Stimulated activated CD4-positive, alpha-beta T cell treated with anti-CD3 and anti-CD28 coated beads, Interleukin-2, amount 100 ng/mL, for 24 hours (primary cell): ENCODE measurements around the gene ELP5.

Source experiments
- DNase-seq, 2 donors: peaks; one replicate each; pipeline ENCODE4 v3.0.0-alpha.2; 2020

Gene ELP5

GRCh38 chr17:7290166-7290565 lies 38.2 kb downstream of the ELP5 start:
- DNase-seq = no peak

DNA sequence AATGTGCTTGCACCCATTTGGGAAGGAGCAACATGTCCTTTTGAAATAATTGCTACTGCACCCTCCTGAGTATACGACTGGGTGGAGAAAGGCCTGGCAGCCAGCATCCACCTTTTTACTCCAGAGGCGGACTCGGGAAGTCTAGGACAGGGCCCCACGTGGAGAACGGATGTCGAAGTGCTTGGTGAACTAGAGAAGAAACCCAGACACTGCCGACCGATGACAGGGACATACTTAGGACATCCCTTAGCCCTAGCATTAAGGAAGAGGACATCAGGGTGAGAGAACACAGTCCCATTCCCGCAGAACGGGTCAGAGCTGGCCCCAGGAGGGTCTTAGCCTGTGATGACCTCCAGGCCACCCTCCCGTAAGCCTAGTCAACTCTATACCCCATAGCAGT lies 38.7 kb downstream of the ELP5 start:
- DNase-seq = no peak

- DNase-seq = no peak
Measured at GRCh38 chr17:7292194-7292593, 40.2 kb downstream of the ELP5 start.

DNA sequence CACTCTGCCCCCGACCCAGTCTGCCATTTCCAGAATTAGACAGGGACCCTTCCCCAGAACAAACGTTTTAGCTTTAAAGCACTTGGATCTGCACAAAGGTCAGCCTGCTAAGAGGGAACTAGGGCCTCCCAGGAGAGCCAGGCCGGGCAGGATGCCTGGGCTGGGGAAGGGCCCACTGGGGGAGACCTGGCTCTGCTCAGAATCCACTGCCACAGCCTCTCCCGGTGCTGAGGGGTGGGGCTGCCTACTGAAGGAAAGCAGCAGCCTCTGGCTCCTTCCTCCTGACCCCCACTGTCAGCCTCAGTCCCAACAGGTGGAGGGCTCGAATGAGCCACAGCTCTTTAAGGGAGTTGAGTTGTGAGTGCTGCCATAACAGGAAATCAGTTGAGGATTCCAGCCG lies 40.7 kb downstream of the ELP5 start:
- DNase-seq = no peak

- no peak for DNase-seq
Measured at GRCh38 chr17:7293159-7293558, 41.1 kb downstream of the ELP5 start.

DNA sequence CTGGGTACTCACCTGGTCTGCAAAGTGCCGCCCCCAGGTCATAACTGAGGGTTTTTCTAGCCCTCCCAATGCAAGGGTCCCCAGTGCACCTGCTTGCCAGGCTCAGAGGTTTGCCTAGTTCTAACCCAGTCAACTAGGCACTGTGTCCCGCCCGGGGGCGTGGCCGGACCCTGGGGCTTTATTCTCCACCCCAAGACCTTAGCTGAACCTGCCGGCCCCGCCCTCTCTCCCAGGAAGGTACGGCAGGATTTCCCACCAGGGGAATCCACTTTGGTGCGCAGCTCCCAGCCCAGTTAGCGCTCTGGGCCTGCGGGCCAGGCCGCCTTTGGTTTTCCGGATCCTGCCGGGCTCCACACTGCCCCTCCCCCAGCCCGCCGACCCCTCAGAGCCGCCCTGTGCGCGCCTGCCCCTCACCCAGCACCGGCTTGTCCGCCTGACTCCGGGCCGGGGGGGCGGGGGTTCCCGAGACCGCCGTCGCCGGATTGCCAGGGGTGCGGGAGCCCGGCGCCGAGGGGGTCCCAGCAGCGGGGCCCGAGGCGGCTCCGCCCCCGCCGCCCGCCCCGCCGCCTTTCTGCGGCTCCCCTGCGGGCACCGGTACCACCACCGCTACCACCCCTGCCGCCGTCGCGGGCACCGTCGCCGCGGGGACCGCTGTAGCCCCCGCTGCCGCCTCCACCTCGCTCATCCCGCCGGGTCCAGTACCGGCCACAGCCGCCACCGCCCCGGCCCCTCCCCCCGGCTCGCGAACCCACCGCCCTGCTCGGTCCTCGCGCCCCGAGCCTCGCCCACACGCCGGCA lies 42.0 kb downstream of the ELP5 start:
- DNase-seq = peak in 1 of 2 donors; percentile 31

GRCh38 chr17:7294614-7295153 lies 42.7 kb downstream of the ELP5 start, which contains the start of gene YBX2:
Gene YBX2 (minus strand): TSS chr17:7294639. CDS start chr17:7294500, 139 bp downstream.
- DNase-seq = peak; percentile 74 to 83

DNA sequence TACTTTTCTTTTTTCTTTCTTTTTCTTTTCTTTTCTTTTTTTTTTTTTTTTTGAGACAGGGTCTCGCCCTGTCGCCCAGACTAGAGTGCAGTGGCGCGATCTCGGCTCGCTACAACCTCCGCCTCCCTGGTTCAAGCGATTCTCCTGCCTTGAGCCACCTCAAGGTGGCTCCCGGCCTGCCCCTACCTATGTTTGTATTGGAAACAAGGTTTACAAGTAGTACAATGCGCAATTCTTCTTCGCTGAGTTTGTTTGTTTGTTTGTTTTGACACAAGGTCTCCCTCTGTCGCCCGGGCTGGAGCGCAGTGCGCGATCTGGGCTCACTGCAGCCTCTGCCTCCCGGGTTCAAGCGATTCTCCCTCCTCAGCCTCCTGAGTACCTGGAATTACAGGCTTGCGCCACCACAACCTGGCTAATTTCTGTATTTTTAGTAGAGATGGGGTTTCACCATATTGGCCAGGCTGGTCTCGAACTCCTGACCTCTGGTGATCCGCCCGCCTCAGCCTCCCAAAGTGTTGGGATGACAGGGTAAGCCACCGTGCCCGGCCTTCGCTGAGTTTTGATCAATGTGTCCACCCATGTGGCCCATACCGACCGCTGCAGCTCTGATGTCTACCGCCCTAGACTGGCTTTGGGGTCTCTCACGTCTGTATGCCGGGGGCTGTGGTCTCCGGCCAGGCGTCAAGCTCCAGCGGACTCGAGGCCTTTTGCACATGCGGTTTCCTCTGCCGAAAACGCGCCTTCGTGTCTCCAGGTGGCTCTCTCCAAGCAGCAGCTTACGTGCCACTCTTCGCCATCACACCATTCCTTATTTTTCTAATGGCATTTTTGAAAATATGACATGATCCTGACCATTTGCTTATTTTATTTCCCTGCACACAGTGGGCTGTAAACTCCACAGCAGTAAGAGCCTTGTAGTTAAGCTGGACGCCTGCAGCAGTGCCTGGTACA lies 43.5 kb downstream of the ELP5 start:
- DNase-seq = no peak

DNA sequence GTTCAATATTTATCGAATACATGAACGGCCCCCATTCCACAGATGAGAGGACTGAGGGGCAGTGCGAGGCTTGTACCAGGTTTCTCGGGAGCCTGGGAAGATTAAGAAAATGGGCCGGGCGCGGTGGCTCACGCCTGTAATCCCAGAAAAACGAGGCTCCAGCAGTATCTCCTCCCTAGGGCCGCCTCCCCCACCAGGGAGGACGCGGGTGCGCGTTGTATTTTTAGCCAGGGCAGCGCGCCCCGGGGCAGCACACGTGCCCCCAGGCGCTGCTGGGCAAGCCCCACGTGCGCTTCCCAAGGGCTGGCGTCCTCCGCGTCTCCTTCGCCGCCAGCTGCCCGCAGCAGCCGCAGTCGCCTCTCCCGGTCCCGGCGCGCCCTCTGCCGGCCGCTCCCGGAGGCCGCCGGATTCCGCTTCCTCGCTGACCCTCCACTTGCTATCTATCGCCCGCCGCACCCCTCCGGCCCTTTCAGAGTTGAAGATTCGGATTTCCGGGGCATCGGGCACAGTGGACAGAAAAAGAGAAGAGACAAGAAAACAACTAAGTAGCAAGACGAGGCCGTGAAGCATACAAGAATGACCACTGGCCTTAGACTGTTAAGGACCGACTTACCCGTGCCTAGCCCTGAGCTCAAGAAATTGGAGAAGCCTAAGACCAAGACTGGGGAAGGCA lies 44.3 kb downstream of the ELP5 start:
- peak; percentile 76 to 80 for DNase-seq

GRCh38 chr17:7304179-7304578 lies 52.2 kb downstream of the ELP5 start:
- no peak for DNase-seq

DNA sequence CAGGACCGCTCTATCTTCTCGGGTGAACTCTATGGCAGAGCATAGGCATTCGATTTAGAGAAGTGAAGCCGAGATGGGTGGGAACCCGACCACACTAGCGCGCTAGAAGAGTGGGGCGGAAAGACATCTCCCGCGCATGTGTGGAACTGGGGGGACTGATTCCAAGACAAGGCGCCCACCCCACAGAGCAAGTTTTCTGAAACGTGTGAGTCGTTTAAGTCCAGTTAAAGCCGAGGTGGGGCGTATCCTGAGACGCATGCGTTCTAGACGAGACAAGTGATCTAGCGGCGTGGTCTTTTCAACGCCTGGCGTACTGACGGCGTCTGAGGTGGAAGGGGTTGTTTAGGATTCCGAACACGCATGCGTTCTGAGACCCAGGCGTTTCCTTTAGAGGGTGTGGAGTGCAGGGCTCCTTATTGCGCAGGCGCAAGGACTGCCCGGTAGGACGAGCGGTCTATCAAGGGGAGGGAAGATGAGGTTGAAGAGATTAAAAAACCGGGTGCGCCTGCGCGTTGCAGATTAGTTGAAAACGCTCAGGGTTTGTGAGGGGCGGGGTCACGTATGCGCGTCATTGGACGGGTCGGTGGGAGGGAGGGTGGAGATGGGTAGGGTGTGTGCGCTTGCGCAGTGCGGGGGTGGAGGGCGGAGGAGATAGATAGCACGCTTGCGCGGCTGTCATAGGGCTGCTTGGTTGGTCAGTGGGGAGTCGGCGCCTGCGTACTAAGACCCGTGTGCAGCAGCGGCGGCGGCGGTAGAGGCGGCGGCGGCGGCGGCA lies 55.1 kb downstream of the ELP5 start, which contains the start of gene EIF5A:
TSS of gene EIF5A (plus strand) at position 718 of the 775 bp plus-strand sequence. CDS start 2,008 bp downstream, outside the sequence.
- peak; percentile 100 for DNase-seq

- peak; percentile 55 to 60 for DNase-seq
Measured at GRCh38 chr17:7307686-7308624, 55.9 kb downstream of the ELP5 start.

GRCh38 chr17:7308625-7309433 lies 56.8 kb downstream of the ELP5 start:
- peak; percentile 78 to 84 for DNase-seq
